Adrenal gland (tissue), 12 donors: ENCODE measurements around the gene CAPN5. TPM values are rescaled to one million over a fixed set of nuclear protein-coding genes. Genes with fewer than 3 reads are reported as not detected.

Experiments
- DNase-seq, 7 donors: peaks; one replicate each; pipeline ENCODE4 v3.0.0-alpha.2; 2019 to 2020
- H3K27ac ChIP-seq, 5 donors: fragments of 200-600 bp; sonication (generic) in 4 of 5; 1 replicate in 3 of 5; 2 replicates in 2 of 5; pipeline versions ENCODE4 v1.5.1 to v1.8.0; 2016 to 2020; ENCODE audit warnings: mild to moderate bottlenecking in 1 of 5
- H3K27me3 ChIP-seq: fragments of 200-600 bp; 2 replicates; pipeline ENCODE4 v1.8.0; 2021
- H3K36me3 ChIP-seq, 2 donors: fragments of 200-600 bp; replicated peaks in 1 of 2; 1 replicate in 1 of 2; 2 replicates in 1 of 2; pipeline versions ENCODE4 v1.5.1 to v1.8.0; 2018 to 2022
- H3K4me1 ChIP-seq, 2 donors: fragments of 200-600 bp; replicated peaks in 1 of 2; 1 replicate in 1 of 2; 2 replicates in 1 of 2; pipeline versions ENCODE4 v1.5.1 to v1.8.0; 2018 to 2021
- H3K4me3 ChIP-seq, 4 donors: fragments of 200-600 bp; sonication (generic) in 3 of 4; one replicate each; pipeline ENCODE4 v1.5.1; 2016 to 2018
- H3K9me3 ChIP-seq, 3 donors: fragments of 200-600 bp; sonication (generic) in 1 of 3; replicated peaks in 1 of 3; 1 replicate in 2 of 3; 2 replicates in 1 of 3; pipeline versions ENCODE4 v1.5.1 to v1.8.0; 2016 to 2021
- CTCF ChIP-seq, 6 experiments: fragments of 450-650 bp in 4 of 6; fragments of 200-600 bp in 2 of 6; sonication (generic) in 1 of 6; IDR thresholded peaks; 1 replicate in 5 of 6; 2 replicates in 1 of 6; pipeline versions ENCODE4 v1.5.1 to v1.8.0; 2016 to 2021; ENCODE audit warnings: antibody characterized with exemption in 6 of 6, mild to moderate bottlenecking in 2 of 6, moderate library complexity in 1 of 6
- POLR2A ChIP-seq, 2 donors: fragments of 450-650 bp; IDR thresholded peaks; one replicate each; pipeline ENCODE4 v1.6.1; 2017; ENCODE audit warnings: antibody characterized with exemption in 2 of 2, mild to moderate bottlenecking in 2 of 2, moderate library complexity in 1 of 2
- WGBS, 4 donors: extraction: QIAGEN DNeasy Blood & Tissue Kit in 2 of 4; methylation state at CpG; one replicate each; pipeline versions ENCODE4 v1.1.5 to v1.1.7; 2013 to 2017; 5-methylcytosine and 5-hydroxymethylcytosine counted together
- intact Hi-C, 2 donors: fragments of 100-400 bp; cut with DNase I; formaldehyde crosslinking; loops; one replicate each; pipeline versions ENCODE4 v1.14.1 to v1.15.0; 2022 to 2023
- polyA plus RNA-seq, 3 donors: library from polyadenylated mRNA; stranded (reverse); fragments of 200-250 nt in 2 of 3; fragments of 350-450 nt in 1 of 3; fragmentation: Illumina TruSeq in 1 of 3; extraction: RNeasy Lipid Tissue Mini Kit (QIAGEN cat#74804) in 1 of 3; gene quantifications; one replicate each; pipeline ENCODE4 v1.2.3, GENCODE V29; 2013 to 2014
- total RNA-seq, 9 donors: library from RNA; depleted of rRNA in 4 of 9; stranded (reverse); fragments of >200 nt in 4 of 9; fragments of 120-200 nt in 1 of 9; fragmentation: NEBNext Ultra II Directional in 1 of 9; extraction: Animal tissue kit (Norgen Biotek cat#: 25700) in 1 of 9; gene quantifications; one replicate each; pipeline versions ENCODE4 v1.1.0 to v1.2.4, GENCODE V29; 2013 to 2023
- donor health status: healthy with polysubstance abuse.
- donor health status: Bipolar disorder and iron deficiency.
- donor health status: DM: yes; HTN: yes; CAD: no.
- donor health status: DM: no; HTN: no; CAD: no.
- donor health status: DM: no; HTN: no; CAD: no.
- donor health status: DM: yes; HTN: yes; CAD: no.

Gene CAPN5
- total and polyA plus RNA-seq, 12 donors = 5.6 to 29.6 (median 18.4) TPM

GRCh38 chr11:77142091-77142975 is 75.6 kb downstream of the CAPN5 start:
- H3K4me3 ChIP-seq = no peak overlapping the region
- intact Hi-C loops = loop anchor here in 1 of 2 donors (5.0 kb wide), 1 partner anchor 40 kb away; no protein-coding TSS in a partner anchor
- WGBS, 4 donors = 88 to 95% (median 91%) methylated on average over 6 to 11 of the region's 11 CpGs

GRCh38 chr11:77143405-77144020 is 76.7 kb downstream of the CAPN5 start:
- no peak for DNase-seq
- intact Hi-C loops = loop anchor here in 1 of 2 donors (5.0 kb wide), 1 partner anchor 39 kb away; no protein-coding TSS in a partner anchor
- Histone ChIP-seq H3K27ac (no peak overlapping the region), H3K4me1 (peaks cover 10 to 29% of the 10 kb centered on the region in 2 donors), H3K36me3 (no peaks in the 10 kb centered on the region), H3K9me3 (no peaks in the 10 kb centered on the region), H3K27me3 (no peaks in the 10 kb centered on the region), H3K4me3 (no peak overlapping the region)
- no peak for TF ChIP-seq CTCF (IDR thresholded peaks at IDR 0.05)
- 88 to 91% (median 91%) methylated on average over 8 of the region's 8 CpGs for WGBS, 4 donors

More at GRCh38 chr11:77142091-77142975, 75.6 kb downstream of the CAPN5 start:
- Histone ChIP-seq H3K27me3 (no peaks in the 10 kb centered on the region), H3K27ac (peak overlapping the region in 1 of 5 donors; percentile 86), H3K9me3 (no peaks in the 10 kb centered on the region), H3K36me3 (no peaks in the 10 kb centered on the region), H3K4me1 (peaks cover 10 to 39% of the 10 kb centered on the region in 2 donors)
- TF ChIP-seq CTCF (IDR thresholded peaks at IDR 0.05) (no peak), POLR2A (IDR thresholded peaks at IDR 0.05) (no peak)
- no peak for DNase-seq

GRCh38 chr11:77144196-77144856 is 77.6 kb downstream of the CAPN5 start:
- TF ChIP-seq CTCF (IDR thresholded peaks at IDR 0.05) = no peak
- intact Hi-C loops = loop anchor here in 1 of 2 donors (5.0 kb wide), 1 partner anchor 38 kb away; no protein-coding TSS in a partner anchor
- WGBS, 4 donors = 89 to 93% (median 92%) methylated on average over 7 to 9 of the region's 9 CpGs

More at GRCh38 chr11:77144196-77144856, 77.6 kb downstream of the CAPN5 start:
- Histone ChIP-seq H3K4me3 (no peak overlapping the region), H3K27ac (no peak overlapping the region), H3K4me1 (peaks cover 10 to 22% of the 10 kb centered on the region in 2 donors), H3K36me3 (no peaks in the 10 kb centered on the region), H3K27me3 (no peaks in the 10 kb centered on the region), H3K9me3 (no peaks in the 10 kb centered on the region)
- DNase-seq = no peak
